Measurements from ENCODE around the gene CLIC1.

CLIC1 gene

GRCh38 chr6:31706599-31706998, 29.7 kb downstream of the CLIC1 start, which contains the start of gene LY6G6F:
Gene LY6G6F, plus strand, starts transcription at chr6:31706866. Its CDS starts 41 bp downstream, at chr6:31706907.
- TF ChIP-seq ARNT (IDR thresholded peaks at IDR 0.05) (no peak), FOXA1 (IDR thresholded peaks at IDR 0.05) (no peak), ZNF384 (IDR thresholded peaks at IDR 0.05) (no peak), HDGF (IDR thresholded peaks at IDR 0.05; ENCODE audit: borderline replicate concordance) (no peak), BHLHE40 (IDR thresholded peaks at IDR 0.05; ENCODE audit: borderline replicate concordance) (no peak), SP1 (IDR thresholded peaks at IDR 0.05) (no peak), FOXM1 (IDR thresholded peaks at IDR 0.05; ENCODE audit: borderline replicate concordance) (no peak), SUZ12 (IDR thresholded peaks at IDR 0.05) (no peak), LEF1 (IDR thresholded peaks at IDR 0.05; ENCODE audit: borderline replicate concordance) (no peak), FOXK2 (IDR thresholded peaks at IDR 0.05) (no peak), ELF4 (IDR thresholded peaks at IDR 0.05) (no peak), PKNOX1 (IDR thresholded peaks at IDR 0.05) (no peak), TARDBP (IDR thresholded peaks at IDR 0.05) (no peak)
- ChIA-PET CTCF (no interaction called here), POLR2A (interaction anchor here (0.7 to 0.9 kb wide), 3 partner anchors 8 to 29 kb away, joined by 3 read pairs; partner anchors contain the start of gene LY6G6D)
- DNase-seq (ENCODE audit: extremely low spot score): no peak

GRCh38 chr6:31705931-31706330, 30.4 kb downstream of the CLIC1 start:
- ChIA-PET CTCF (no interaction called here), POLR2A (interaction anchor here (0.9 kb wide), 2 partner anchors 9 to 29 kb away, joined by 3 read pairs; partner anchors contain the start of gene LY6G6D)
- TF ChIP-seq ARNT (IDR thresholded peaks at IDR 0.05) (no peak), FOXM1 (IDR thresholded peaks at IDR 0.05; ENCODE audit: borderline replicate concordance) (no peak), ZNF384 (IDR thresholded peaks at IDR 0.05) (no peak), HDGF (IDR thresholded peaks at IDR 0.05; ENCODE audit: borderline replicate concordance) (no peak), SUZ12 (IDR thresholded peaks at IDR 0.05) (no peak), BHLHE40 (IDR thresholded peaks at IDR 0.05; ENCODE audit: borderline replicate concordance) (no peak), CTBP1 (IDR thresholded peaks at IDR 0.05; ENCODE audit: borderline replicate concordance) (no peak), LEF1 (IDR thresholded peaks at IDR 0.05; ENCODE audit: borderline replicate concordance) (no peak), ELF4 (IDR thresholded peaks at IDR 0.05) (no peak), TARDBP (IDR thresholded peaks at IDR 0.05) (no peak), SP1 (IDR thresholded peaks at IDR 0.05) (no peak), NFRKB (IDR thresholded peaks at IDR 0.05) (no peak), PKNOX1 (IDR thresholded peaks at IDR 0.05) (no peak), L3MBTL2 (conservative IDR thresholded peaks at IDR 0.05) (no peak), FOXK2 (IDR thresholded peaks at IDR 0.05) (no peak), FOXA1 (IDR thresholded peaks at IDR 0.05) (no peak)
- no peak for DNase-seq (ENCODE audit: extremely low spot score)

- DNase-seq (ENCODE audit: extremely low spot score): peak; percentile 99
- CTCF ChIA-PET: interaction anchor here (0.6 to 1.4 kb wide), 5 partner anchors 36 to 127 kb away, joined by 3 to 5 read pairs (median 3); partner anchors contain the start of genes MSH5 and VARS1
- POLR2A ChIA-PET: interaction anchor here (0.6 to 2.9 kb wide), 27 partner anchors 10 to 267 kb away, joined by 3 to 43 read pairs (median 4); partner anchors contain the start of genes BAG6, C6orf47, CLIC1 and CSNK2B
- TF ChIP-seq TARDBP (IDR thresholded peaks at IDR 0.05) (no peak), PKNOX1 (IDR thresholded peaks at IDR 0.05) (peak; percentile 34; the same call in 1 of the 2 replicates), ELF4 (IDR thresholded peaks at IDR 0.05) (peak; percentile 32; the same call in 1 of the 2 replicates), ZNF384 (IDR thresholded peaks at IDR 0.05) (no peak), L3MBTL2 (conservative IDR thresholded peaks at IDR 0.05) (peak; percentile 43), LEF1 (IDR thresholded peaks at IDR 0.05; ENCODE audit: borderline replicate concordance) (no peak), ARNT (IDR thresholded peaks at IDR 0.05) (no peak; the same call in 1 of the 2 replicates), BHLHE40 (IDR thresholded peaks at IDR 0.05; ENCODE audit: borderline replicate concordance) (peak; percentile 54; the same call in 1 of the 2 replicates)
Measured at GRCh38 chr6:31702819-31703716, 33.3 kb downstream of the CLIC1 start, which contains the start of gene ABHD16A. Gene ABHD16A, minus strand, starts transcription at chr6:31703324. Its CDS starts 43 bp downstream, at chr6:31703281.

- TF ChIP-seq SP1 (IDR thresholded peaks at IDR 0.05): no peak
- no peak for TF ChIP-seq ARNT (IDR thresholded peaks at IDR 0.05)
- no peak for TF ChIP-seq FOXK2 (IDR thresholded peaks at IDR 0.05)
- no peak for TF ChIP-seq FOXM1 (IDR thresholded peaks at IDR 0.05; ENCODE audit: borderline replicate concordance)
- no peak for TF ChIP-seq LEF1 (IDR thresholded peaks at IDR 0.05; ENCODE audit: borderline replicate concordance)
- ChIA-PET CTCF (interaction anchor here (1.4 kb wide), 1 partner anchor 67 kb away, joined by 5 read pairs; no protein-coding TSS in a partner anchor), POLR2A (interaction anchor here (0.7 to 2.9 kb wide), 13 partner anchors 10 to 268 kb away, joined by 3 to 43 read pairs (median 6); partner anchors contain the start of genes C6orf47, CLIC1, DDAH2 and HSPA1B)
- DNase-seq (ENCODE audit: extremely low spot score): no peak
Measured at GRCh38 chr6:31702405-31702818, 33.9 kb downstream of the CLIC1 start.

- POLR2A ChIA-PET: interaction anchor here (0.5 to 2.9 kb wide), 10 partner anchors 9 to 268 kb away, joined by 3 to 43 read pairs (median 6); partner anchors contain the start of genes C6orf47, CLIC1, DDAH2 and LSM2
- CTCF ChIA-PET: no interaction called here
- no peak for DNase-seq (ENCODE audit: extremely low spot score)
- TF ChIP-seq TARDBP (IDR thresholded peaks at IDR 0.05) (no peak), ZNF384 (IDR thresholded peaks at IDR 0.05) (no peak), BHLHE40 (IDR thresholded peaks at IDR 0.05; ENCODE audit: borderline replicate concordance) (no peak), LEF1 (IDR thresholded peaks at IDR 0.05; ENCODE audit: borderline replicate concordance) (no peak)
Measured at GRCh38 chr6:31701666-31702404, 34.5 kb downstream of the CLIC1 start.
